Testis (tissue), 3 donors: ENCODE results near the gene RHOB. TPM values are rescaled to one million over a fixed set of nuclear protein-coding genes. Genes with fewer than 3 reads are reported as not detected.

ENCODE experiments used
- DNase-seq: peaks from one replicate; pipeline ENCODE4 v3.0.0-alpha.2; 2019
- H3K27ac ChIP-seq, 2 donors: fragments of 200-600 bp; sonication (generic); one replicate each; pipeline ENCODE4 v1.5.1; 2019
- H3K27me3 ChIP-seq: fragments of 200-600 bp; sonication (generic); one replicate; pipeline ENCODE4 v1.5.1; 2019
- H3K36me3 ChIP-seq: fragments of 200-600 bp; sonication (generic); one replicate; pipeline ENCODE4 v1.5.1; 2017; ENCODE audit warnings: low read depth; ENCODE audit errors: missing control alignments
- H3K4me1 ChIP-seq: fragments of 200-600 bp; sonication (generic); one replicate; pipeline ENCODE4 v1.5.1; 2019
- H3K4me3 ChIP-seq, 2 donors: fragments of 200-600 bp; sonication (generic); one replicate each; pipeline ENCODE4 v1.5.1; 2017 to 2019
- H3K9me3 ChIP-seq: fragments of 200-600 bp; sonication (generic); one replicate; pipeline ENCODE4 v1.5.1; 2017
- POLR2A ChIP-seq: fragments of 450-650 bp; IDR thresholded peaks from one replicate; pipeline ENCODE4 v1.6.1; 2017; ENCODE audit warnings: antibody characterized with exemption, mild to moderate bottlenecking, moderate library complexity
- WGBS, 2 donors: methylation state at CpG; one replicate each; pipeline ENCODE4 v1.1.5; 2018; 5-methylcytosine and 5-hydroxymethylcytosine counted together
- intact Hi-C: fragments of 100-400 bp; cut with DNase I; formaldehyde crosslinking; loops from one replicate; pipeline ENCODE4 v1.15.1; 2023; ENCODE audit warnings: low total_unique reads
- polyA plus RNA-seq: library from polyadenylated mRNA; stranded (reverse); fragments of 350-450 nt; fragmentation: Illumina TruSeq; extraction: RNeasy Lipid Tissue Mini Kit (QIAGEN cat#74804); gene quantifications from one replicate; pipeline ENCODE4 v1.2.3, GENCODE V29; 2014; ENCODE audit warnings: low read depth, low replicate concordance; ENCODE audit not compliant: insufficient read depth
- total RNA-seq, 2 donors: library from RNA; depleted of rRNA; stranded (reverse); fragments of >200 nt; gene quantifications; one replicate each; pipeline ENCODE4 v1.2.3, GENCODE V29; 2016
- TF ChIP-seq, protein P1 (sequence below), 3 experiments: fragments of 450-650 bp in 2 of 3; fragments of 200-600 bp in 1 of 3; sonication (generic) in 1 of 3; IDR thresholded peaks; one replicate each; pipeline ENCODE4 v1.5.1; 2016 to 2019; ENCODE audit warnings: antibody characterized with exemption in 3 of 3, mild to moderate bottlenecking in 2 of 3, moderate library complexity in 1 of 3

Gene RHOB
- total and polyA plus RNA-seq, 3 donors from 2014 or later = 86.3 to 244 (median 186) TPM

DNA sequence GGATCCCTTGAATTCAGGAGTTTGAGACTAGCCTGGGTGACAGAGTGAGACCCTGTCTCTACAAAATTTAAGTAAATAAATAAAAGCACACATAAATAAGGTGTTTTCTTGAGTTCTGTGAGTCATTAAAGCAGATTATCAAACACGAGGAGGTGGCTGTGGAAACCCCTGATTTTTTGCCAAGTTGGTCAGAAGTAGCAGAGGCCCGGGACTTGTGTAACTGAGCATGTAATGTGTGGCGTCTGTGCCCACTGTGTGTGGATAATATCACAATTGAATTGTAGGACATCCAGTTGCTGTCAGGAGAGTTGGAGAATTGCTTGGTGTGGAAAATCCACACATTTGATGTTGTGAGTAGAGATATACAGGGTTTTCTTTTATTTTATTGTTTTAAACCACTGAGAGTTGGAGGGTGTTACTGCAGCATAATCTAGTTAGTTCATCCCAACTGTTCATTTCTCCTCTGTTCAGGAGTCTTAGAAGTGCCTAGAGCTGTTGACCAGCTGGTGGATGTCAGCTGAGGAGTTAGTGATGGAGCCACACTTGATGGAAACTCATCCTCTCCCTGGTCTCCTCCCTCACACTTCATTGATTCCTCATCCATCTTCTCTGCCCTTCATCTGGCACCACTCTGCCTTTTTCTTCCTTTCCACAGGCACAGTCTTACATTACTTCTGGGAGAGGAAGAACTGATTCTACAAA lies 45.9 kb upstream of the RHOB start:
- H3K27me3 ChIP-seq = no peaks in the 10 kb centered on the region
- no peak for DNase-seq
- no peak for TF ChIP-seq POLR2A
- TF ChIP-seq, protein P1, sequence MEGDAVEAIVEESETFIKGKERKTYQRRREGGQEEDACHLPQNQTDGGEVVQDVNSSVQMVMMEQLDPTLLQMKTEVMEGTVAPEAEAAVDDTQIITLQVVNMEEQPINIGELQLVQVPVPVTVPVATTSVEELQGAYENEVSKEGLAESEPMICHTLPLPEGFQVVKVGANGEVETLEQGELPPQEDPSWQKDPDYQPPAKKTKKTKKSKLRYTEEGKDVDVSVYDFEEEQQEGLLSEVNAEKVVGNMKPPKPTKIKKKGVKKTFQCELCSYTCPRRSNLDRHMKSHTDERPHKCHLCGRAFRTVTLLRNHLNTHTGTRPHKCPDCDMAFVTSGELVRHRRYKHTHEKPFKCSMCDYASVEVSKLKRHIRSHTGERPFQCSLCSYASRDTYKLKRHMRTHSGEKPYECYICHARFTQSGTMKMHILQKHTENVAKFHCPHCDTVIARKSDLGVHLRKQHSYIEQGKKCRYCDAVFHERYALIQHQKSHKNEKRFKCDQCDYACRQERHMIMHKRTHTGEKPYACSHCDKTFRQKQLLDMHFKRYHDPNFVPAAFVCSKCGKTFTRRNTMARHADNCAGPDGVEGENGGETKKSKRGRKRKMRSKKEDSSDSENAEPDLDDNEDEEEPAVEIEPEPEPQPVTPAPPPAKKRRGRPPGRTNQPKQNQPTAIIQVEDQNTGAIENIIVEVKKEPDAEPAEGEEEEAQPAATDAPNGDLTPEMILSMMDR (IDR thresholded peaks at IDR 0.05) = no peak
- H3K4me1 ChIP-seq = no peaks in the 10 kb centered on the region
- WGBS, 2 donors = 86 to 87% methylated on average over 3 of the region's 3 CpGs
- no peaks in the 10 kb centered on the region for H3K36me3 ChIP-seq
- H3K4me3 ChIP-seq = no peak overlapping the region
- no peaks in the 10 kb centered on the region for H3K9me3 ChIP-seq
- no peak overlapping the region for H3K27ac ChIP-seq
- intact Hi-C loops = no loop called here

DNA sequence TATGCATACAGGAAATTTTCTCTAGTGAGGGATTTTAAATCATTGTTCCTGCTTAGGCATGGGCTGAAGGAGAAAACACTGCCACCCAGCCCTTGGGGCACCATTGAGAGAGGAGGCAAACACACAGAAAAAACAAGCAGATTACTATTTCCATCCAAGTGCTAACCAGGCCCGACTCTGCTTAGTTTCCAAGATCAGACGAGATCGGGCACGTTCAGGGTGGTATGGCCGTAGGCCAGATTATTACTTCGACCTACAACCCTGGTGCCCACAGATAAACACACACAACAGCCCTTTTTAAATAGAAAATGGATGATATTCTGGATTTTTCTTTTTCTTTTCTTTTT lies 45.4 kb upstream of the RHOB start:
- Histone ChIP-seq H3K9me3 (no peaks in the 10 kb centered on the region), H3K27ac (no peak overlapping the region), H3K4me3 (no peak overlapping the region), H3K4me1 (no peaks in the 10 kb centered on the region), H3K27me3 (no peaks in the 10 kb centered on the region), H3K36me3 (no peaks in the 10 kb centered on the region)
- 79 to 83% methylated on average over 6 of the region's 6 CpGs for WGBS, 2 donors
- intact Hi-C loops = no loop called here
- TF ChIP-seq, protein P1 (IDR thresholded peaks at IDR 0.05) = no peak
- TF ChIP-seq POLR2A = no peak
- DNase-seq = no peak

GRCh38 chr2:20403774-20404312 lies 43.0 kb upstream of the RHOB start:
- Histone ChIP-seq H3K36me3 (no peaks in the 10 kb centered on the region), H3K9me3 (no peaks in the 10 kb centered on the region), H3K4me3 (no peak overlapping the region), H3K27me3 (no peaks in the 10 kb centered on the region), H3K4me1 (no peaks in the 10 kb centered on the region), H3K27ac (no peak overlapping the region)
- TF ChIP-seq POLR2A = no peak
- TF ChIP-seq, protein P1 (IDR thresholded peaks at IDR 0.05) = no peak
- no peak for DNase-seq
- WGBS, 2 donors = 65 to 80% methylated on average over 5 of the region's 5 CpGs
- intact Hi-C loops = no loop called here

GRCh38 chr2:20404950-20405349 lies 41.9 kb upstream of the RHOB start:
- H3K4me1 ChIP-seq = no peaks in the 10 kb centered on the region
- TF ChIP-seq, protein P1 (IDR thresholded peaks at IDR 0.05) = no peak
- no peak for TF ChIP-seq POLR2A
- 88 to 91% methylated on average over 2 of the region's 2 CpGs for WGBS, 2 donors
- H3K9me3 ChIP-seq = no peaks in the 10 kb centered on the region
- intact Hi-C loops = no loop called here
- no peaks in the 10 kb centered on the region for H3K27me3 ChIP-seq
- no peak for DNase-seq
- no peak overlapping the region for H3K27ac ChIP-seq
- H3K36me3 ChIP-seq = no peaks in the 10 kb centered on the region
- no peak overlapping the region for H3K4me3 ChIP-seq

GRCh38 chr2:20409039-20409438 lies 37.8 kb upstream of the RHOB start:
- Histone ChIP-seq H3K27ac (no peak overlapping the region), H3K36me3 (no peaks in the 10 kb centered on the region), H3K27me3 (no peaks in the 10 kb centered on the region), H3K4me3 (no peak overlapping the region), H3K4me1 (no peaks in the 10 kb centered on the region), H3K9me3 (no peaks in the 10 kb centered on the region)
- no peak for DNase-seq
- intact Hi-C loops = no loop called here
- TF ChIP-seq, protein P1 (IDR thresholded peaks at IDR 0.05) = no peak
- no peak for TF ChIP-seq POLR2A
